Prostate gland (tissue), 2 donors: ENCODE data around the gene FES. TPM values are rescaled to one million over a fixed set of nuclear protein-coding genes. Genes with fewer than 3 reads are reported as not detected.

ENCODE experiments used
- DNase-seq: peaks from one replicate; pipeline ENCODE4 v3.0.0-alpha.2; 2019; ENCODE audit warnings: low spot score
- H3K27ac ChIP-seq, 2 donors: fragments of 200-600 bp; sonication (generic); 2 replicates each; pipeline ENCODE4 v1.5.1; 2017 to 2019
- H3K27me3 ChIP-seq: fragments of 200-600 bp; sonication (generic); replicated peaks from 2 replicates; pipeline ENCODE4 v1.5.1; 2019; ENCODE audit not compliant: insufficient read depth
- H3K36me3 ChIP-seq, 2 donors: fragments of 200-600 bp; sonication (generic); 1 replicate in 1 of 2; 2 replicates in 1 of 2; pipeline versions ENCODE4 v1.5.1 to v1.8.1; 2017 to 2019
- H3K4me1 ChIP-seq: fragments of 200-600 bp; sonication (generic); replicated peaks from 2 replicates; pipeline ENCODE4 v1.5.1; 2019
- H3K4me3 ChIP-seq, 2 donors: fragments of 200-600 bp; sonication (generic); 2 replicates each; pipeline ENCODE4 v1.5.1; 2017 to 2019
- H3K9me3 ChIP-seq: fragments of 200-600 bp; sonication (generic); 2 replicates; pipeline ENCODE4 v1.5.1; 2017
- POLR2A ChIP-seq: fragments of 450-650 bp; IDR thresholded peaks from one replicate; pipeline ENCODE4 v1.6.1; 2016; ENCODE audit warnings: antibody characterized with exemption, mild to moderate bottlenecking
- POLR2AphosphoS5 ChIP-seq: sonication (generic); formaldehyde crosslinking; IDR thresholded peaks from one replicate; pipeline ENCODE4 v1.6.1; 2017; ENCODE audit warnings: antibody characterized with exemption
- WGBS: methylation state at CpG from one replicate; pipeline ENCODE4 v1.1.5; 2018; 5-methylcytosine and 5-hydroxymethylcytosine counted together
- intact Hi-C: fragments of 100-400 bp; cut with DNase I; formaldehyde crosslinking; loops from one replicate; pipeline ENCODE4 v1.14.2; 2022
- total RNA-seq, 2 donors: library from RNA; depleted of rRNA; stranded (reverse); fragments of >200 nt; gene quantifications; one replicate each; pipeline ENCODE4 v1.1.0, GENCODE V29; 2016
- TF ChIP-seq, protein P1 (sequence below), 4 experiments: fragments of 200-600 bp in 2 of 4; fragments of 450-650 bp in 2 of 4; sonication (generic) in 2 of 4; IDR thresholded peaks; 1 replicate in 3 of 4; 2 replicates in 1 of 4; pipeline ENCODE4 v1.5.1; 2016 to 2019; ENCODE audit warnings: antibody characterized with exemption in 4 of 4, mild to moderate bottlenecking in 2 of 4, moderate library complexity in 2 of 4

Gene FES
- total RNA-seq, 2 donors from 2014 or later = 22.8 to 33.9 TPM

DNA sequence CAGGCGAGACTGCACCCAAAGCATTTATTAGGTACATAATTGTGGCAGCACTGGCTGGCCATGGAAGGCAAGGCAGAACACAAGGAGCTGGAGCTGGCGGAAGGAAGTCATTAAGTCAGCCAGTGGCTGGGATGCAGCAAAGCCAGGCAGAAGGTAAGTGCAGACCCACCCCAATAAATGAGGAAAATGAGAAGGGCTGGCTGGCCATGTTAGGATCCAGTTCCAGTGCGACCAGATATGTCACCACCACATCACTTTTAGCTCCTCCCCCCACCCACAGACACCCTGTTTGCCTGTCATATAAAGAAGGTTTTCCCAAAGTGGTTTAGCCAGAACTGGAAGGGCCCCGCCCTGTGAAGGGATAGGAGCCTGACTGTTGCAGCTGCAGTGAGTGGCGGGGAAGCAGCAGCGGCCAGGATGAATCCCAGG is 16.0 kb upstream of the FES start, which contains the start of gene FURIN:
Gene FURIN, plus strand, starts transcription at position 328 of the 429 bp plus-strand sequence. CDS start 7,153 bp downstream, outside the sequence.
- 37% methylated on average over 6 of the region's 6 CpGs for WGBS
- Histone ChIP-seq H3K27me3 (no peaks in the 10 kb centered on the region), H3K4me1 (peaks cover 6% of the 10 kb centered on the region), H3K27ac (peak within 1 kb of the TSS; percentile 93 to 94), H3K36me3 (no peaks in the 10 kb centered on the region), H3K4me3 (peak within 1 kb of the TSS in 1 of 2 donors; percentile 3), H3K9me3 (no peaks in the 10 kb centered on the region)
- TF ChIP-seq, protein P1, sequence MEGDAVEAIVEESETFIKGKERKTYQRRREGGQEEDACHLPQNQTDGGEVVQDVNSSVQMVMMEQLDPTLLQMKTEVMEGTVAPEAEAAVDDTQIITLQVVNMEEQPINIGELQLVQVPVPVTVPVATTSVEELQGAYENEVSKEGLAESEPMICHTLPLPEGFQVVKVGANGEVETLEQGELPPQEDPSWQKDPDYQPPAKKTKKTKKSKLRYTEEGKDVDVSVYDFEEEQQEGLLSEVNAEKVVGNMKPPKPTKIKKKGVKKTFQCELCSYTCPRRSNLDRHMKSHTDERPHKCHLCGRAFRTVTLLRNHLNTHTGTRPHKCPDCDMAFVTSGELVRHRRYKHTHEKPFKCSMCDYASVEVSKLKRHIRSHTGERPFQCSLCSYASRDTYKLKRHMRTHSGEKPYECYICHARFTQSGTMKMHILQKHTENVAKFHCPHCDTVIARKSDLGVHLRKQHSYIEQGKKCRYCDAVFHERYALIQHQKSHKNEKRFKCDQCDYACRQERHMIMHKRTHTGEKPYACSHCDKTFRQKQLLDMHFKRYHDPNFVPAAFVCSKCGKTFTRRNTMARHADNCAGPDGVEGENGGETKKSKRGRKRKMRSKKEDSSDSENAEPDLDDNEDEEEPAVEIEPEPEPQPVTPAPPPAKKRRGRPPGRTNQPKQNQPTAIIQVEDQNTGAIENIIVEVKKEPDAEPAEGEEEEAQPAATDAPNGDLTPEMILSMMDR (IDR thresholded peaks at IDR 0.05) = no peak
- TF ChIP-seq POLR2AphosphoS5 (peak; percentile 95), POLR2A (peak; percentile 57)
- peak; percentile 92 for DNase-seq
- intact Hi-C loops = no loop called here

GRCh38 chr15:90869140-90869541 is 15.2 kb upstream of the FES start:
- Histone ChIP-seq H3K9me3 (no peaks in the 10 kb centered on the region), H3K36me3 (no peaks in the 10 kb centered on the region), H3K27ac (peak overlapping the region; percentile 93 to 94), H3K4me3 (peak overlapping the region in 1 of 2 donors; percentile 3), H3K4me1 (peaks cover 15% of the 10 kb centered on the region), H3K27me3 (no peaks in the 10 kb centered on the region)
- TF ChIP-seq POLR2AphosphoS5 = no peak
- TF ChIP-seq, protein P1 (IDR thresholded peaks at IDR 0.05) = no peak
- TF ChIP-seq POLR2A = no peak
- DNase-seq = no peak
- intact Hi-C loops = no loop called here

GRCh38 chr15:90869601-90870353 is 14.5 kb upstream of the FES start:
- Histone ChIP-seq H3K27me3 (no peaks in the 10 kb centered on the region), H3K9me3 (no peaks in the 10 kb centered on the region), H3K36me3 (no peaks in the 10 kb centered on the region), H3K4me3 (no peak overlapping the region), H3K4me1 (peaks cover 20% of the 10 kb centered on the region), H3K27ac (peak overlapping the region; percentile 93 to 94)
- intact Hi-C loops = loop anchor here (5.0 kb wide), 1 partner anchor 152 kb away; the partner anchor contains the start of gene BLM
- TF ChIP-seq POLR2A = no peak
- TF ChIP-seq, protein P1 (IDR thresholded peaks at IDR 0.05) = no peak
- TF ChIP-seq POLR2AphosphoS5 = peak; percentile 61
- WGBS = 76% methylated on average over 9 of the region's 9 CpGs
- DNase-seq = no peak

DNA sequence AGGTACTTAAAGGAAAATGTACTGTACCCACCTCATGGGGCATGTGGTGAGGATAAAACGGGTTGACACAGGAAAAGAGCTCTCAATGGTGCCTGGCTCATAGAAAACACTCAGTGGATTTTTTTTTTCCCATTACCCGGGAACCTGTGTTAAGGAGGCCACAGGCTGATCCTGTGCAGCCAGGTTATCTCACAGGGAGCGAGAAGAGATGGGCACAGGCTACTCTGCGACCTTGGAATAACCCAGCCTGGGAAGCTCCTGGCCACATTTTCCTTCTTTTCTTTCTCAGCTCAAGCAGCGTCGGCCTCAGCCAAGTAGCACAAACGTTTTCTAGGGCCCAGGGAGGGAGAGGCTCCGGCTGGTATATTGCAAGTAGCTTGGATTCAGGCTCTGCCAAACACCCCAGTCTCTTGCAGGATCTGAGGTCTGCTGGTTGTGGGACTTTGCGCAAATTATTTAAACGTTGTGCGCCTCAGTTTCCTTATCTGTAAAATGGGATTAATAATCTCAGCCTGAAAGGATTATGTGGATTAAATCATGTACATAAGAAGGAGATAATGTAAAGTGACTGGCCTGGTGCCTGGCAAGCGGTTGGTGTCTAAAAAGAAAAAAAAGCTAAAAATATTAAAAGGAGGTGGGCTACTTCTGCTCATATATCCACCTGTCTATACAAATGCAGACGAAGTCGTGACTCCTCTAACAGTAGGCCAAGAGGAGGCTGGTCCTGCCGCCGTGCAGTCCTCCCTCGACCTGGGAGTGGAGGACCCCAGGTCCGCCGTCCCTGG is 13.8 kb upstream of the FES start:
- TF ChIP-seq POLR2A = no peak
- TF ChIP-seq POLR2AphosphoS5 = no peak
- TF ChIP-seq, protein P1 (IDR thresholded peaks at IDR 0.05) = no peak
- no peaks in the 10 kb centered on the region for H3K9me3 ChIP-seq
- H3K36me3 ChIP-seq = peaks cover 0 to 3% of the 10 kb centered on the region in 2 donors
- H3K4me1 ChIP-seq = peaks cover 20% of the 10 kb centered on the region
- WGBS = 29% methylated on average over 19 of the region's 19 CpGs
- peak overlapping the region; percentile 93 to 94 for H3K27ac ChIP-seq
- intact Hi-C loops = loop anchor here (5.0 kb wide), 1 partner anchor 153 kb away; the partner anchor contains the start of gene BLM
- no peaks in the 10 kb centered on the region for H3K27me3 ChIP-seq
- peak overlapping the region; percentile 89 to 95 for H3K4me3 ChIP-seq
- DNase-seq = no peak
